Upper lobe of left lung (tissue), 4 donors: ENCODE results near the gene SMIM11.

ENCODE experiments used
- CTCF ChIP-seq, 6 experiments: fragments of 450-650 bp in 4 of 6; fragments of 200-600 bp in 2 of 6; sonication (generic) in 2 of 6; IDR thresholded peaks; one replicate each; pipeline ENCODE4 v1.5.1; 2016 to 2019; ENCODE audit warnings: antibody characterized with exemption in 6 of 6
- POLR2A ChIP-seq, 4 donors: fragments of 450-650 bp; IDR thresholded peaks; one replicate each; pipeline ENCODE4 v1.5.1; 2016 to 2017; ENCODE audit warnings: antibody characterized with exemption in 4 of 4, mild to moderate bottlenecking in 2 of 4

- TF ChIP-seq CTCF (IDR thresholded peaks at IDR 0.05) (no peak), POLR2A (IDR thresholded peaks at IDR 0.05) (no peak)
Observed at GRCh38 chr21:34337741-34338140, 37.6 kb upstream of the SMIM11 start.
